Right lobe of liver (tissue), 6 donors: ENCODE data around the gene VCAM1. TPM values are rescaled to one million over a fixed set of nuclear protein-coding genes. Genes with fewer than 3 reads are reported as not detected.
A peak's percentile ranks its signal among the peaks of the same experiment; 100 is the strongest.
"Not testable (repeated sequence)": the region's sequence is repeated elsewhere in the genome, so short reads cannot be mapped to it uniquely, and the experiment has no call there.

Experiments used
- ATAC-seq, 4 donors: fragments of 200-7000 bp; cut with Tn5 transposase; one replicate each; pipeline ENCODE4 v1.9.1; 2020; ENCODE audit warnings: mild to moderate bottlenecking in 4 of 4, moderate library complexity in 4 of 4
- DNase-seq, 3 donors: peaks; one replicate each; pipeline ENCODE4 v3.0.0-alpha.2; 2020
- H3K27ac ChIP-seq, 3 donors: fragments of 200-600 bp; one replicate each; pipeline ENCODE4 v1.8.0; 2022
- H3K27me3 ChIP-seq, 2 donors: fragments of 200-600 bp; one replicate each; pipeline ENCODE4 v1.8.0; 2022
- H3K36me3 ChIP-seq, 4 donors: fragments of 200-600 bp; sonication (generic) in 1 of 4; one replicate each; pipeline versions ENCODE4 v1.5.1 to v1.8.0; 2017 to 2022; ENCODE audit warnings: control low read depth in 1 of 4
- H3K4me1 ChIP-seq, 4 donors: fragments of 200-600 bp; sonication (generic) in 1 of 4; one replicate each; pipeline versions ENCODE4 v1.5.1 to v1.8.0; 2017 to 2022; ENCODE audit warnings: control low read depth in 1 of 4
- H3K4me3 ChIP-seq, 3 donors: fragments of 200-600 bp; one replicate each; pipeline ENCODE4 v1.8.0; 2022
- H3K9me3 ChIP-seq, 4 donors: fragments of 200-600 bp; sonication (generic) in 1 of 4; one replicate each; pipeline versions ENCODE4 v1.5.1 to v1.8.0; 2017 to 2022; ENCODE audit warnings: control low read depth in 1 of 4
- CTCF ChIP-seq, 4 donors: fragments of 200-600 bp in 3 of 4; fragments of 450-650 bp in 1 of 4; IDR thresholded peaks; one replicate each; pipeline versions ENCODE4 v1.5.1 to v1.8.0; 2016 to 2022; ENCODE audit warnings: antibody characterized with exemption in 4 of 4, mild to moderate bottlenecking in 2 of 4
- POLR2A ChIP-seq: fragments of 450-650 bp; IDR thresholded peaks from one replicate; pipeline ENCODE4 v1.6.1; 2017; ENCODE audit warnings: antibody characterized with exemption, mild to moderate bottlenecking
- WGBS: methylation state at CpG from one replicate; pipeline ENCODE4 v1.1.6; 2018; ENCODE audit warnings: low coverage, low lambda C conversion rate; ENCODE audit not compliant: insufficient coverage; ENCODE audit errors: missing lambda C conversion rate; 5-methylcytosine and 5-hydroxymethylcytosine counted together
- intact Hi-C, 2 donors: fragments of 100-400 bp; cut with DNase I; formaldehyde crosslinking; loops; one replicate each; pipeline versions ENCODE4 v1.11.2 to v1.14.1; 2022
- total RNA-seq, 6 experiments: library from RNA; depleted of rRNA in 2 of 6; stranded (reverse); fragments of >200 nt in 2 of 6; fragmentation: NEBNext Ultra II Directional in 3 of 6; extraction: Animal tissue kit (Norgen Biotek cat#: 25700) in 3 of 6; gene quantifications; one replicate each; pipeline versions ENCODE4 v1.1.0 to v1.2.4, GENCODE V29; 2016 to 2023
- donor health status: DM: no; HTN: yes; CAD: no.
- donor health status: DM: no; HTN: no; CAD: no.
- donor health status: DM: no; HTN: no; CAD: no.
- donor health status: DM: no; HTN: yes; CAD: no.
- donor health status: DM: no; HTN: yes; CAD: no.

Gene VCAM1
- total RNA-seq, 6 experiments from 2014 or later: 2.5 to 17.4 (median 11.2) TPM

- ATAC-seq: no peak
- no peaks in the 10 kb centered on the region for H3K36me3 ChIP-seq
- WGBS: 88% methylated on average over 1 of the region's 1 CpG
- H3K27me3 ChIP-seq: no peaks in the 10 kb centered on the region
- DNase-seq: no peak
- TF ChIP-seq CTCF (IDR thresholded peaks at IDR 0.05) (no peak), POLR2A (no peak)
- intact Hi-C loops: no loop called here
- peaks cover 0 to 5% (median 0%) of the 10 kb centered on the region in 4 donors for H3K4me1 ChIP-seq
- no peaks in the 10 kb centered on the region for H3K9me3 ChIP-seq
- no peak overlapping the region for H3K4me3 ChIP-seq
- no peak overlapping the region for H3K27ac ChIP-seq
Observed at GRCh38 chr1:100706296-100706695, 13.2 kb upstream of the VCAM1 start.

- Histone ChIP-seq H3K4me1 (peaks cover 0 to 9% (median 0%) of the 10 kb centered on the region in 4 donors), H3K27me3 (no peaks in the 10 kb centered on the region), H3K9me3 (no peaks in the 10 kb centered on the region), H3K36me3 (no peaks in the 10 kb centered on the region), H3K4me3 (no peak overlapping the region), H3K27ac (no peak overlapping the region)
- 44% methylated on average over 1 of the region's 1 CpG for WGBS
- ATAC-seq (no peak), DNase-seq (no peak)
- TF ChIP-seq CTCF (IDR thresholded peaks at IDR 0.05) (no peak), POLR2A (no peak)
- intact Hi-C loops: no loop called here
Observed at GRCh38 chr1:100706856-100707255, 12.7 kb upstream of the VCAM1 start.

DNA sequence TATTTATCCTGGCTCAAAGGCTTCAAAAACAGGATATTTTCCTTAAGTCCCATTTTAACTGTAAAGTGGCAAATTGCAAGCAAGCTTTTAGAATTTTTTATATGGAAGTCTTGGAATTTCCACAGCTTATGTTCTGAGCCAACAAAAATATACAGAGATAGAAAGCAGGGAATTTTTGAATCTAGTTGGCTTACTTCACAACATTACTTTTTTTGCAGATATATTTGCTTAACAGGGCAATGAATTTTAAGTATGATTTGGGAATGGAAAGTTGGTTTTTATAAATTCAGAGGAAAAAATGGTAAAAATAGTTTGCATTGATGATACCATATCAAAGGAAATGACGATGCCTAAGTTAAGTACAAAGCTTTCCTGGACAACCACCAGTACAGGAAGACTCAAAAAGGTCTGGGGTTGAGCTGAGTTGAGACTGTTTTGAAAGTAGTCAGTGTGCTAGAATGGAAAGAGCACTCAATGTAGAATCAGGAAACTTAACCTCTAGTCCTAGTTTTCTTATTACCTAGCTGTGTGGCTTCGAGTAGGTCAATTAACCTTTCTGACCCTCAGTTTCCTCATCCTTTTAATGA is 11.0 kb upstream of the VCAM1 start:
- H3K4me1 ChIP-seq: peaks cover 0 to 9% (median 0%) of the 10 kb centered on the region in 4 donors
- no peak overlapping the region for H3K4me3 ChIP-seq
- ATAC-seq: peak; percentile 49 to 70 (median 60)
- intact Hi-C loops: no loop called here
- TF ChIP-seq CTCF (IDR thresholded peaks at IDR 0.05): no peak
- H3K27me3 ChIP-seq: no peaks in the 10 kb centered on the region
- H3K9me3 ChIP-seq: no peaks in the 10 kb centered on the region
- 37% methylated on average over 2 of the region's 2 CpGs for WGBS
- DNase-seq: no peak
- peak overlapping the region in 1 of 3 donors; percentile 0 for H3K27ac ChIP-seq
- H3K36me3 ChIP-seq: no peaks in the 10 kb centered on the region

DNA sequence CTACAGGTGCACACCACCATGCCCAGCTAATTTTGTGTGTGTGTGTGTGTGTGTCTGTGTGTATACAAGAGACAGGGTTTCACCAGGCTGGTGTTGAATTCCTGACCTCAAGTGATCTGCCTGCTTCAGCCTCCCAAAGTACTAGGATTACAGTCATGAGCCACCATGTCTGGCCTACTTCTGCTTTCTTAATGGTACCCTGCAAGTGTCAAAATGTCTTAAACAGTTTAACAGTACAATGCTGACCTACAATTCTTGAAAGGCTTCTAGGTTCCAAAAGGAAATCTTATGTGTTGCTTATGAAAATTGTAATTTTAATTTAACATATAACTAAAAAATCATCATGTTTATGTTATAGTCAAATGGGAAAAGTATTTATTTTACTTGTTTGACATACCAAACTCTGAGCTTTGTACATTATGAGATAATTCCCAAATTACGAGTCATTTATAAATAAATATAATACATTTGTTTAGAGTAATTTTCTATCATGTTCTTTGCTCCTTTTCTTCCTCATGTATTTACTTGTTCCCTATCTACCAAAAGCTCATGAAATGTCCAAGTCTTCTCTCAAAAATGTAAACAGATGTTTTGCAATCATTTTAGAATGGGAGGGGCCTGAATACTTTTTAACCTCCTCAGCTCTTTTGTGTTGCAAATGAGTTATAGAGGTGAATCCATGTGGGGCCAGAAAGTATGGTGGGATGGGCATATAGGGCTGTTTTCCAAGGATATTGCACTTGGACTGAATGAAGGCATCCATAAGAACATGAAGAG is 8.4 kb upstream of the VCAM1 start:
- Histone ChIP-seq H3K27me3 (no peaks in the 10 kb centered on the region), H3K27ac (no peak overlapping the region), H3K4me3 (no peak overlapping the region), H3K4me1 (peaks cover 0 to 9% (median 0%) of the 10 kb centered on the region in 4 donors), H3K9me3 (no peaks in the 10 kb centered on the region), H3K36me3 (no peaks in the 10 kb centered on the region)
- intact Hi-C loops: no loop called here
- peak in 3 of 4 donors; percentile 41 to 72 (median 52) for ATAC-seq
- WGBS: 19% methylated on average over 1 of the region's 1 CpG
- no peak for TF ChIP-seq CTCF (IDR thresholded peaks at IDR 0.05)
- TF ChIP-seq POLR2A: no peak
- DNase-seq: no peak

- H3K9me3 ChIP-seq, intact Hi-C loops, H3K4me3 ChIP-seq, H3K27ac ChIP-seq, H3K4me1 ChIP-seq, H3K27me3 ChIP-seq, ATAC-seq, H3K36me3 ChIP-seq: not testable (repeated sequence)
- 66% methylated on average over 10 of the region's 15 CpGs for whole genome bisulfite sequencing
- DNase-seq: peak in 1 of 3 donors; percentile 51
Observed at GRCh38 chr1:100713027-100713426, 6.5 kb upstream of the VCAM1 start.
